ENCODE data around the gene GXYLT1. TPM values are rescaled to one million over a fixed set of nuclear protein-coding genes. Genes with fewer than 3 reads are reported as not detected.
A peak's percentile ranks its signal among the peaks of the same experiment; 100 is the strongest.

GXYLT1 gene
- total and polyA plus RNA-seq, 2 of the 13 experiments (the other 11 are each of a cell fraction or from before 2014, with no cell fraction given): 7.8 to 17.0 TPM

DNA sequence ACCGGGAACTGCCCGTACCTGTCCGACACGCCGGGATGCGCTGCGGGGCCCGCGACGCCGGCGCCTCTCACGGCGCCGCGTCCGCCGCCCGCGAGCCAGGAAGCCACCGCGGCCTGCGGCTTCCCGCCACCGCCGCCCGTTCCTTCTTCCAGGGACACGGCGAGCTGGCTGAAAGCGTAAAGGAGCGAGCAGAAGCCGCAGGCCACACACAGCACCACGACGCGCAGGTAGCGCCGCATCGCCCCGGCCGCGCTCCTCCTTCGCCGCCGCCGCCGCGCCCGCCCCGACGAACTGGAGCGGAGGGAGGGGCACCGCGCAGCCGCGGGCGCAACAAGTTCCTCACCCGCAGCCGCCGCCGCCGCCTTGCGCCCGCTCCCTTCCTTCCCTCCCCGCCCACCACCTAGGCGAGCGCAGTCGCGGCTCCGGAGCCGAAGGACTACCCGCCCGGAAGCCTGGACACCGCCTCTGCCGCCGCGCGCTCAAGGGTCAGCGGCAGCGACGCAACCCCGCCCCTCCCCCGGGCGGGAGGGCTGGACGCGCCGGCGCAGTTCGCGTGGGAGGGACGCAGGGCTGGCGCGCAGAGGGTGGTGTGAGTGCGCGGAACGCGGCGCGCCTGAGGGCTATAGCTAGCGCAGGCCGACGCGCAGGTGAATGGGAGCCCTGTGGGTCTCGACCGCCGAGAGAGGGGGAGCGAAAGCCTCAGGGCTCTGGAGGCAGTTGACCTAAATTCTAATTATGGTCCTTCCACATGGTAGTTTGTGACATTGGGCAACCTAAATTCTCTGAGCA is at the start of gene GXYLT1 (continued):
- TF ChIP-seq NCOA5 (CRISPR knock-in tag; IDR thresholded peaks at IDR 0.05) (no peak), PAF1 (CRISPR knock-in tag; IDR thresholded peaks at IDR 0.05) (no peak), TBX3 (IDR thresholded peaks at IDR 0.05; ENCODE audit: borderline replicate concordance) (no peak), IKZF4 (CRISPR knock-in tag; IDR thresholded peaks at IDR 0.05; ENCODE audit: borderline replicate concordance, low read depth, not compliant biosample characterization) (peak; percentile 71), ZNF432 (CRISPR knock-in tag; IDR thresholded peaks at IDR 0.05; ENCODE audit: borderline replicate concordance) (no peak), SKI (IDR thresholded peaks at IDR 0.05; ENCODE audit: partially characterized antibody) (peak; percentile 91), ZSCAN31 (CRISPR knock-in tag; IDR thresholded peaks at IDR 0.05; ENCODE audit: low read depth) (no peak; the same call in 1 of the 2 replicates), DMAP1 (CRISPR knock-in tag; IDR thresholded peaks at IDR 0.05) (peak; percentile 61; the same call in 1 of the 2 replicates), ZNF550 (CRISPR knock-in tag; IDR thresholded peaks at IDR 0.05; ENCODE audit: borderline replicate concordance) (peak; percentile 86; the same call in 1 of the 2 replicates), EZH2 (conservative IDR thresholded peaks at IDR 0.05; ENCODE audit: low read depth, low read length) (no peak), ZNF232 (CRISPR knock-in tag; IDR thresholded peaks at IDR 0.05; ENCODE audit: borderline replicate concordance) (peak; percentile 56; the same call in 1 of the 2 replicates), KDM5A (IDR thresholded peaks at IDR 0.05; ENCODE audit: borderline replicate concordance, low read length) (0 out of 2 replicates have a peak, but pooled peaks have one; percentile 3), PHF21A (CRISPR knock-in tag; IDR thresholded peaks at IDR 0.05) (peak; percentile 83), PCBP2 (optimal IDR thresholded peaks at IDR 0.05; ENCODE audit: low read depth, low read length, poor library complexity, severe bottlenecking) (no peak), NFE2 (CRISPR knock-in tag; IDR thresholded peaks at IDR 0.05) (no peak)
- TF ChIP-seq, protein P1, sequence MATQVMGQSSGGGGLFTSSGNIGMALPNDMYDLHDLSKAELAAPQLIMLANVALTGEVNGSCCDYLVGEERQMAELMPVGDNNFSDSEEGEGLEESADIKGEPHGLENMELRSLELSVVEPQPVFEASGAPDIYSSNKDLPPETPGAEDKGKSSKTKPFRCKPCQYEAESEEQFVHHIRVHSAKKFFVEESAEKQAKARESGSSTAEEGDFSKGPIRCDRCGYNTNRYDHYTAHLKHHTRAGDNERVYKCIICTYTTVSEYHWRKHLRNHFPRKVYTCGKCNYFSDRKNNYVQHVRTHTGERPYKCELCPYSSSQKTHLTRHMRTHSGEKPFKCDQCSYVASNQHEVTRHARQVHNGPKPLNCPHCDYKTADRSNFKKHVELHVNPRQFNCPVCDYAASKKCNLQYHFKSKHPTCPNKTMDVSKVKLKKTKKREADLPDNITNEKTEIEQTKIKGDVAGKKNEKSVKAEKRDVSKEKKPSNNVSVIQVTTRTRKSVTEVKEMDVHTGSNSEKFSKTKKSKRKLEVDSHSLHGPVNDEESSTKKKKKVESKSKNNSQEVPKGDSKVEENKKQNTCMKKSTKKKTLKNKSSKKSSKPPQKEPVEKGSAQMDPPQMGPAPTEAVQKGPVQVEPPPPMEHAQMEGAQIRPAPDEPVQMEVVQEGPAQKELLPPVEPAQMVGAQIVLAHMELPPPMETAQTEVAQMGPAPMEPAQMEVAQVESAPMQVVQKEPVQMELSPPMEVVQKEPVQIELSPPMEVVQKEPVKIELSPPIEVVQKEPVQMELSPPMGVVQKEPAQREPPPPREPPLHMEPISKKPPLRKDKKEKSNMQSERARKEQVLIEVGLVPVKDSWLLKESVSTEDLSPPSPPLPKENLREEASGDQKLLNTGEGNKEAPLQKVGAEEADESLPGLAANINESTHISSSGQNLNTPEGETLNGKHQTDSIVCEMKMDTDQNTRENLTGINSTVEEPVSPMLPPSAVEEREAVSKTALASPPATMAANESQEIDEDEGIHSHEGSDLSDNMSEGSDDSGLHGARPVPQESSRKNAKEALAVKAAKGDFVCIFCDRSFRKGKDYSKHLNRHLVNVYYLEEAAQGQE (IDR thresholded peaks at IDR 0.05; ENCODE audit: borderline replicate concordance in 1 of 2, low read depth in 1 of 2, low read length in 2 of 2): peak in 1 of 2 experiments; percentile 45; a peak in 1 of 4 replicates
- TF ChIP-seq, protein P2, sequence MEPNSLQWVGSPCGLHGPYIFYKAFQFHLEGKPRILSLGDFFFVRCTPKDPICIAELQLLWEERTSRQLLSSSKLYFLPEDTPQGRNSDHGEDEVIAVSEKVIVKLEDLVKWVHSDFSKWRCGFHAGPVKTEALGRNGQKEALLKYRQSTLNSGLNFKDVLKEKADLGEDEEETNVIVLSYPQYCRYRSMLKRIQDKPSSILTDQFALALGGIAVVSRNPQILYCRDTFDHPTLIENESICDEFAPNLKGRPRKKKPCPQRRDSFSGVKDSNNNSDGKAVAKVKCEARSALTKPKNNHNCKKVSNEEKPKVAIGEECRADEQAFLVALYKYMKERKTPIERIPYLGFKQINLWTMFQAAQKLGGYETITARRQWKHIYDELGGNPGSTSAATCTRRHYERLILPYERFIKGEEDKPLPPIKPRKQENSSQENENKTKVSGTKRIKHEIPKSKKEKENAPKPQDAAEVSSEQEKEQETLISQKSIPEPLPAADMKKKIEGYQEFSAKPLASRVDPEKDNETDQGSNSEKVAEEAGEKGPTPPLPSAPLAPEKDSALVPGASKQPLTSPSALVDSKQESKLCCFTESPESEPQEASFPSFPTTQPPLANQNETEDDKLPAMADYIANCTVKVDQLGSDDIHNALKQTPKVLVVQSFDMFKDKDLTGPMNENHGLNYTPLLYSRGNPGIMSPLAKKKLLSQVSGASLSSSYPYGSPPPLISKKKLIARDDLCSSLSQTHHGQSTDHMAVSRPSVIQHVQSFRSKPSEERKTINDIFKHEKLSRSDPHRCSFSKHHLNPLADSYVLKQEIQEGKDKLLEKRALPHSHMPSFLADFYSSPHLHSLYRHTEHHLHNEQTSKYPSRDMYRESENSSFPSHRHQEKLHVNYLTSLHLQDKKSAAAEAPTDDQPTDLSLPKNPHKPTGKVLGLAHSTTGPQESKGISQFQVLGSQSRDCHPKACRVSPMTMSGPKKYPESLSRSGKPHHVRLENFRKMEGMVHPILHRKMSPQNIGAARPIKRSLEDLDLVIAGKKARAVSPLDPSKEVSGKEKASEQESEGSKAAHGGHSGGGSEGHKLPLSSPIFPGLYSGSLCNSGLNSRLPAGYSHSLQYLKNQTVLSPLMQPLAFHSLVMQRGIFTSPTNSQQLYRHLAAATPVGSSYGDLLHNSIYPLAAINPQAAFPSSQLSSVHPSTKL (CRISPR knock-in tag; IDR thresholded peaks at IDR 0.05): peak; percentile 86
- TF ChIP-seq, protein P3, sequence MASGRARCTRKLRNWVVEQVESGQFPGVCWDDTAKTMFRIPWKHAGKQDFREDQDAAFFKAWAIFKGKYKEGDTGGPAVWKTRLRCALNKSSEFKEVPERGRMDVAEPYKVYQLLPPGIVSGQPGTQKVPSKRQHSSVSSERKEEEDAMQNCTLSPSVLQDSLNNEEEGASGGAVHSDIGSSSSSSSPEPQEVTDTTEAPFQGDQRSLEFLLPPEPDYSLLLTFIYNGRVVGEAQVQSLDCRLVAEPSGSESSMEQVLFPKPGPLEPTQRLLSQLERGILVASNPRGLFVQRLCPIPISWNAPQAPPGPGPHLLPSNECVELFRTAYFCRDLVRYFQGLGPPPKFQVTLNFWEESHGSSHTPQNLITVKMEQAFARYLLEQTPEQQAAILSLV (CRISPR knock-in tag; IDR thresholded peaks at IDR 0.05; ENCODE audit: borderline replicate concordance): peak; percentile 75; the same call in 1 of the 2 replicates
- TF ChIP-seq, protein P4, sequence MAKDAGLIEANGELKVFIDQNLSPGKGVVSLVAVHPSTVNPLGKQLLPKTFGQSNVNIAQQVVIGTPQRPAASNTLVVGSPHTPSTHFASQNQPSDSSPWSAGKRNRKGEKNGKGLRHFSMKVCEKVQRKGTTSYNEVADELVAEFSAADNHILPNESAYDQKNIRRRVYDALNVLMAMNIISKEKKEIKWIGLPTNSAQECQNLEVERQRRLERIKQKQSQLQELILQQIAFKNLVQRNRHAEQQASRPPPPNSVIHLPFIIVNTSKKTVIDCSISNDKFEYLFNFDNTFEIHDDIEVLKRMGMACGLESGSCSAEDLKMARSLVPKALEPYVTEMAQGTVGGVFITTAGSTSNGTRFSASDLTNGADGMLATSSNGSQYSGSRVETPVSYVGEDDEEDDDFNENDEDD (CRISPR knock-in tag; IDR thresholded peaks at IDR 0.05; ENCODE audit: borderline replicate concordance): peak; percentile 94

All from HepG2 (cell line).